NCI-H1105 (cell line): ENCODE measurements around the gene COL11A2.

ENCODE experiments used
- DNase-seq: peaks from one replicate; lab custom pipeline; 2025; lab: John Stamatoyannopoulos, UW

COL11A2 gene

DNA sequence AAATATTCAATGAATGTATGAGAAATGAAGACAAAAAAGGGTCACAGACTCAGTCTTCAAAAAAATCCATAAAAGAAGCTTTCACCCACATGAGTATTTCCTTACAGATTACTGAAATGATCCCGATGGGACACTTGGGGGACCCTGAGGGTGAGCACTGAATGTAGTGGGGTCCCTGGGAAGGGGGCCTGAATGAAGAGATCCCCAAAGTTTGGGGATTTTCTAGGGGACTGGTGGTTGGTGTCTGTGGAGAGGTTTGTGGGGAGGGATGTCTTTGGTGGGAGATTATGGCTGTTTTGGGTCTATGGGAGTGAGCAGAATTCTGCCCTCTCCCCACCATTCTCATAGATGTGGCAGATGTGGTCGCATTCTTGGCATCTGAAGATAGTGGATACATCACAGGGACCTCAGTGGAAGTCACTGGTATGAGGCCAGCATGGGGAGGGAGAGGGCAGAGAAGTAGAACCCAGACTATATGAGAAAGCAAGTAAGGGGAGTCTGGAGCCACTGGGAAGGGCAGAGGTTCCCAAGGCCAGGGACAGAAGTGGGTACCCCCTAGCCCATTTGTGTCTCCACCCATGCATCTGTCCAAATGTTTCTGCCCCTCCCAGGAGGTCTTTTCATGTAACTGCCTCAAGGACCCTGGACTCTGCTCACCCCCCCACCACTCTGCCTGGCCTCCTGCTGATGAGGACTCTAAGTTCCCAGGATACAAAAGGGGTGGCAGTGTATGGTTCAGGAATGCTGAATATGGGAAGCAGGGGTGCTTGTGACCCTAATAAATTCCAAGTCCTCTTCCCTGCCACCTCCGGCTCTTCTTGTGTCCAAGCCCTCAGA lies 14.0 kb upstream of the COL11A2 start:
- DNase-seq: no peak

DNA sequence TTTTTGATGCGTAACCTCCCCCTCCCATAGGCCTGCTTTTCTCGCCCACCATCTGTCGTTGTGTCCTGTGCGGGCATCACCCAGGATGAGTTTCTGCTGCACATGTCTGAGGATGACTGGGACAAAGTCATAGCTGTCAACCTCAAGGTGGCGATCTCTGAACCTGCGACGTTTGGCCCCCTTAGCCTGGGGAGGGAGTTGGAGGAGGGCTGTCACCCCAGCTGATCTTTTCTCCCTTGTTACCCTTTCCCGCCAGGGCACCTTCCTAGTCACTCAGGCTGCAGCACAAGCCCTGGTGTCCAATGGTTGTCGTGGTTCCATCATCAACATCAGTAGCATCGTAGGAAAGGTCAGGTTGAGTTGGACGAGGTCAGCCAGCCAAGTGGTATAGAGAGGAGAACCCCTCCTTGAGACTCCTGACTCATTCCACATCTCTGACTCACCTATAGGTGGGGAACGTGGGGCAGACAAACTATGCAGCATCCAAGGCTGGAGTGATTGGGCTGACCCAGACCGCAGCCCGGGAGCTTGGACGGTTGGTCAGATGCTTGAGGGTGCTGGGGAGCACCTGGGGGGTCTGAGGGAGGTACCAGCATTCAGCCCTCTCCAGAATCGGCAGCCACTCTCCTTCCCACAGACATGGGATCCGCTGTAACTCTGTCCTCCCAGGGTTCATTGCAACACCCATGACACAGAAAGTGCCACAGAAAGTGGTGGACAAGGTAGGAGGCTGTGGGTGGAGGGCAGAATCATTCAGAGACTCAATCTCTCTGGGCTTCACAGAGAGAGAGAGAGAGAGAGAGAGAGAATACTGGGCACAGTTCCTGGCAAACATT lies 13.1 kb upstream of the COL11A2 start:
- no peak for DNase-seq

DNA sequence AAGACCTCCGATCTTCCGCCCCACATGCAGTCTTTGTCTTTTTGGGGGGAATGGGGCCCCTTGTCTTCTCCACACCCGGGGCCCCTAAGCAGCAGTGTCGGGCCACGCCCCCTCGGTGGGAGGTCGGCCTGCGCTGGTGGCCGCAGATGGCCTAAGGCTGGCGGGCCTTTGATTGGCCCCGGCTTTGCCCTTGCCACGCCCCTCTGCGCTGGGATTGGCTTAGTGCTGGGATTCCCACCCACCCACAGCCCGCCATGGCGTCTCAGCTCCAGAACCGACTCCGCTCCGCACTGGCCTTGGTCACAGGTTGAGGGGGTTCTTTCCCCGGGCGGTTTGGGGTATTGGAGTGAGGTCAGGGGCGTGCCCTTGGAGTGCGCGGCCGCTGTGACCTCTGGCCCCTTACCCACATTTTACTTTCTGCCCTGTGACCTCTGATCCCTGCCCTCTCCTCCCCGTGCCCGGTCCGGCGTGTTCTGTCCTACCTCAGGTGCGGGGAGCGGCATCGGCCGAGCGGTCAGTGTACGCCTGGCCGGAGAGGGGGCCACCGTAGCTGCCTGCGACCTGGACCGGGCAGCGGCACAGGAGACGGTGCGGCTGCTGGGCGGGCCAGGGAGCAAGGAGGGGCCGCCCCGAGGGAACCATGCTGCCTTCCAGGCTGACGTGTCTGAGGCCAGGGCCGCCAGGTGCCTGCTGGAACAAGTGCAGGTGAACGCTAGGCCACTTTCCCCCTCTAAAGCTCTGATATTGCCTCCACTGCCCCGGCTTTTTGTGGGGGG lies 12.3 kb upstream of the COL11A2 start, which contains the start of gene HSD17B8:
Gene HSD17B8, plus strand, starts transcription at position 241 of the 776 bp plus-strand sequence. Its CDS starts 14 bp downstream, at position 255.
- DNase-seq: peak; percentile 93

DNA sequence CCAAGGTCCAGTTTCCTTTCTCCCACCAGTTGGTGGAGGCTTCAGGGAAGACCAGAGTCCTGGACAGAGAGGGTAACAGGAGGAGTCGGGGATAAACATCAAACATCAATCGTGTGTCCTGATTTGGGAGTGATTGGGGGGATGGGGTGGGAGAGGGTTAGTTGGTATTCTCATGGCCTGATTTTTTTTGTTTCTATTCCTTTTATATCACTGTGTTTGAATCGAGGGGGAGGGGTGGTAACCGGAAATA lies 11.8 kb upstream of the COL11A2 start:
- DNase-seq: no peak

DNA sequence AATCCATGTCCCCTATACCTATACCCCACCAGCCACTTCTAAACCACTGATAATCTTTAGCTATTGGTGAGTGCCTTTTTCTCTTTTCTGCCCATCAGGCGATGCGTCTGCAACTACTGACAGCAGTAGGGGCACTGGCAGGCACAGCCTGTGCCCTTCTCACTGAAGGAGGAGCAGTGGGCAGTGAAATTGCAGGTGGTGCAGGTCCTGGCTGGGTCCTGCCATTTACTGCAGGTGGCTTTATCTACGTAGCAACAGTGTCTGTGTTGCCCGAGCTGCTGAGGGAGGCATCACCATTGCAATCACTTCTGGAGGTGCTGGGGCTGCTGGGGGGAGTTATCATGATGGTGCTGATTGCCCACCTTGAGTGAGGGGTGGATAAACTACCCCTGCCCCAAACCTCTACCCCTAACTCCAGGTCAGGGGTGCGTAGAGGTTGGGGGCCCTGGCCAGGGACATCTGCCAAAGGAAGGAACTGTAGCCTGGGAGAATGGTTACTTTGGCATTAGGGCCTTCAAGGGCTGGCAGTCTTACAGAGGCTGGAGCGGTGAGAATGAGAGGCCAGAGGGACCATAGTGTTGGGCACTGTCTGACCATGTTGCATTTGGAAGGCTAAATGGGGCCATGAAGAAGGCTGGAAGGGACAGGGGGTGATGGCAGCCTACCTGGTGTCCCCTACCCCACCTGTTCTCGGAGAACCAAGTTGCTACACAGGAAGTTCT lies 11.3 kb upstream of the COL11A2 start:
- DNase-seq: no peak

DNA sequence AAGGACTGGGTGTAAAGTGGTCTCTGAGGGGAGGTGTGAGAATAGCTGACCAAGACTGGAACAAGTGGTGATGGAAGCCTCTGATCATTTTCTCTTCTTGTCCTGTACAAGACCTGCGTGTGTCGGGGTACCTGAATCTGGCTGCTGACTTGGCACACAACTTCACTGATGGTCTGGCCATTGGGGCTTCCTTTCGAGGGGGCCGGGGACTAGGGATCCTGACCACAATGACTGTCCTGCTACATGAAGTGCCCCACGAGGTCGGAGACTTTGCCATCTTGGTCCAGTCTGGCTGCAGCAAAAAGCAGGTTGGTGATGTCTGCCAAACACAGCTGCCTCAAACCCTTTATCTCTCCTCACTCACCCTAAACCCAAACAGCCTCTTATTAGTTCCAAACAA lies 10.5 kb upstream of the COL11A2 start:
- DNase-seq: no peak

DNA sequence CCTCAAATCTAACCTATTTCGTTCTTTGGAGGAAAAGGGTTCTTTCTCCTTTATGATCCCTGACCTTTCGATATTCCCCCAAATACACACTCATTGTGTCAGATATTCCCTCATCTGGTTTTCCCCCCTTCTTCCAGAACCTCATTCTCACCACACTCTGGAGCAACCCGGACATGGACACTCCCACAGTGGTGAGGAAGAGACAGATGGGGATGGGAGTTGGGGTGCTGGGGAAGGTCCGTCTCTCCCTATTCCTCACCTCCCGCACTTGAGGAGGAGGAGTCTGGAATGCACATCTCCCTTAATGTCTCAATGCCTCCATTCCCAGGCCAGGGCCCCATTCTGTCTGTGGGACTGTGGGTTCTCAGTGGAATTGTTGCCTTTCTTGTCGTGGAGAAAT lies 9.7 kb upstream of the COL11A2 start:
- no peak for DNase-seq

DNA sequence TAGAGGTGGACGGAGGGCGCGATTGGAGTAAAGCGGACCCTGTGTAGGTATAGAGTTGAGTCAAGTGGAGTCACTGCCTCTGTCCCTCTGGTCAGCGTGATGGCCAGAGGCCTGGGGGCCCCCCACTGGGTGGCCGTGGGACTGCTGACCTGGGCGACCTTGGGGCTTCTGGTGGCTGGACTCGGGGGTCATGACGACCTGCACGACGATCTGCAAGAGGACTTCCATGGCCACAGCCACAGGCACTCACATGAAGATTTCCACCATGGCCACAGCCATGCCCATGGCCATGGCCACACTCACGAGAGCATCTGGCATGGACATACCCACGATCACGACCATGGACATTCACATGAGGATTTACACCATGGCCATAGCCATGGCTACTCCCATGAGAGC lies 8.9 kb upstream of the COL11A2 start:
- DNase-seq: no peak

DNA sequence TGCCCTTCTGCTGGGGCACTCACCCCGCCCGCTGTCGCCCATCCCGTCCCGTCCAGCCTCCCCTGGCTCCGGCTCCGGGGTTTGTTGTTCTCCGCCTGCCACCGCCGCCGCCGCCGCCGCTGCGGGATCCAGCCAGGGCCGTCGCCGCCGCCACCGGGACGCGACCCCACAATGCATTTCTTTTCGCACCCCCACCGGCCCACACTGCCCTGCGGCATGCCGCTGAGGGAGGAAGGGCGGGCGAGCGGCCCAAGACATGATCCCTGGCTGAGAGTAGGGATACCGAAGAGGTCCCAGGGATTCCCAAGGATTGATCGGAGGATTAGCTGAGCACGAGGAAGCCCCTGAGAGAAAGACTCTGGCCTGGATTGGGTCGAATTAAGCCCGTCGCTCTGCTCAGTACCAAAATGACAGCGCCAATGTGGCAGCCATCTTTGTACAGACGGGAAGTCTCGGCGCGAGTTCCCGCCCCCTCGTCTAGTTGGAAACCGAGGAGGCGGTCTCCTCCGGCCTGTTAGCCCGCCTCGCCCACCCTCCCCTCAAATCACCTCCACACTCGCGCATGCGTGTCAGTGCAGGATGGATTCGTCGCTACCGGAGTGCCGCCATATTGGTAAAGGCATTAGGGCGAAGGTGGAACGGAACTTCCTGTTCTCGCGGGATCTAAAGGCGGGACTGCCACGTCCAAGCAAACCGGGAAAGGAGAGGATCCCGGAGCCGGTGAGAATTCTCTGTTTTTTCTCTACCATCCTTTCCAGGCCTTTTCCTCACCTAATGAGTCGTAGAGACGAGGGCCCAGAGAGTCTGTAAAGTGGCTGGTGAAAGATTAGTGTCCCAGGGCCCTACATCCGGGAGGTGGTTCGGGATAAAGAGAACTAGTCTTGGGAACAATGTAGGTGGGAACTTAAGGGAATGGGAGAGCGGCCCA lies 8.2 kb upstream of the COL11A2 start, which contains the start of the genes RXRB and SLC39A7:
Gene RXRB, minus strand, starts transcription at position 447 of the 928 bp plus-strand sequence. Its CDS starts 189 bp downstream, at position 258.
Gene SLC39A7, plus strand, starts transcription at position 649 of the 928 bp plus-strand sequence. CDS start 379 bp downstream, outside the sequence.
- peak; percentile 99 for DNase-seq

DNA sequence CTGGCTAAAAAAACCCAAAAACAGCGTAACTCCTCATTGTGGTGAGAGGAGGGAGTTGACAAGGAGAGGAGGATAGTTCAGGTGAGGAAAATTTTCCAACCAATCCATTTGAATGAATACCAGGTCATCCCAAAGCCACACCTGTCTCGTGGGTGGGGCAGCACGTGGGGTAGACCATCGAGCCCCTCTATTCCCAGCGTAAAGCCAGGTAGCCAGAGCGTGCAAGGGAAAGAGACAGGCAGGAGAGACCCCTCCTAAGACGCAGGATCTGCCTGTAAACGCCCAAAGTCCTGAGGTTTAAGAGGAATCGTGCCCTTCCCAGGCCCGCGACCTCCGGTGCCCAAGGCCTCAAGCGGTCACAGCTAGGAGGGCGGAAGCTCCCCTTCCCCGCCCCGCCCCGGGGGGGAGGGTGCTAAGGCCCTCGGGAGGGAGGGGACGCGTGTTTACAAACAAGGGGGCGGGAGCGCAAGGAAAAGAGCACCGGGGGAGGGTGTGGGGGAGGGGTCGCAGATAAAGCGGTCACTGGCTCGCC lies 7.5 kb upstream of the COL11A2 start:
- peak; percentile 70 for DNase-seq

DNA sequence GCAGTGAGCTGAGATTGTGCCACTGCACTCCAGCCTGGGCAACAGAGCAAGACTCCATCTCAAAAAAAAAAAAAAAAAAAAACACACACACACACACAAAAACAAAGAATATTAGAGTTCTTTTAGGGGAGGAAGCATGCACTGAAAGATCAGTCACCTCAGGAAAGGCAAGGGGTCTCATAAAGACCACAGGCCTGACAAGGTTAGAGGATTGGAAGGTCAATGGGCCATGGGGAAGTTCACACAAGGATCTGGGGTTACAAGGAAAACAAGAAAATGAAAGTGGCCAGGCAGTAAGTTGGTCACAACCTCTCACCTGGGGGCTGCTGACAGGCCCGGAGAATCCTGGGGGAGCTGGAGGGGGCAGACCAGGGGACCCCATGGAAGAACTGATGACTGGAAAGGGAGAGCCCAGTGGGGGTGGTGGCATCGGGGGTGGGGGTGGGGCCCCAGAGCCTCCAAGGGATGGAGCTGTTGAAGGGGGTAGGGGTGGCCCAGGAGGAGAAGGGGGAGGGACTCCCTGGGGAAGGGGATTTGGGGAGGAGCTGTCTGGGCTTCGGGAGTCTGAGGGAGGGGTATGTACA lies 6.7 kb upstream of the COL11A2 start:
- no peak for DNase-seq

DNA sequence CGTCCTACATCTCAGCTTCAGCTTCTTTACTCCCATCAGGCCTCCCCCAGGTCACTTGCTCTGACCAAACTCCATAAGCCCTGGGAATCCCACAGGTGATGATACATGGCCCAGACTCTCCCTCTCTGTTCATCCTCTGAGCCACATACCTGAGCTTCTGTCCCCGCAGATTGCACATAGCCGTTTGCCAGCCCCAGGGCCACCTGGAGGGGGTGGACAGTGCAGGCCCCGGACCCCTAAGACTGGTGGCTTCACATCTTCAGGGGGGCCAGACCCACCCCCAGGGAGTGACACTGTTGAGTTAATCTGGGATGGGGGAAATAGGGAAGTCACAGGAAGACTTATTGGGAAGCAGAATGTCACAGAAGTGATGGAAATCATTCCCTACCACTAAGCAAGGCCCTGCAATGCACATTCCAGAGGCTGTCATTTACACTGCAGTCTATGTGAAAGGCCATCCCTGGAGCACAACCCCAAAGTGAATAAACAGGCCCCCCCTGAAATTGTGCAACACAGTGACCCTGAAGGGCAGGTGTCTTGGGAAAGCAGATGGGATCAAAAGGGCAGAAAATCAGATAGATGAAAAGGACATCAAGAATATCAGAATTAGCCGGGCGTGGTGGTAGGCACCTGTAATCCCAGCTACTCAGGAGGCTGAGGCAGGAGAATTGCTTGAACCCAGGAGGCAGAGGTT lies 6.0 kb upstream of the COL11A2 start:
- no peak for DNase-seq

DNA sequence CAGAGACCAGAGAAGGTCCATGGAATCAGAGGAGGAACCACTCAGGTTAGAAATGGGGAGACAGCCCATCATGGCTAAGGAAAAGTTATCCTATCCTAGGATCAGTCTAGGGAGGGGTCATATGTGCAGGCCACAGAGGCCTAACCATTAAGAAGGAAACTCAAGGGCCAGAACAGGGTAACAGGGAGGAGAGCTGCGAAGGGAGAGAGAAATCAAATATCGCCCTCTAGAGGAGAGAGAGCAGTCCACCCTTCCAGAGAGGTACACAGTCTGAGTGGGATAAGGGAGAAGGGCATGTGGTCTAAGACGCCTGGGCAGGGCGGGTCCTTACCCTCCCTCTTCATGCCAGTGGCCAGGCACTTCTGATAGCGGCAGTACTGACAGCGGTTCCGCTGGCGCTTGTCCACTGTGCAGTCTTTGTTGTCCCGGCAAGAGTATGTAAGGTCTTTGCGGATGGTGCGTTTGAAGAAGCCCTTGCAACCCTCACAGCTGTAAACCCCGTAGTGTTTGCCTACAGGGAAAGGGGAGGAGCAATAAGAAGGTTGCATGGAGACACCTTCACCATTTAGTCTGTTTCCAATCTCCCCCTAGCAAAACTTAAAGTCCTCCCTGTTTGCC lies 5.3 kb upstream of the COL11A2 start:
- DNase-seq: no peak

DNA sequence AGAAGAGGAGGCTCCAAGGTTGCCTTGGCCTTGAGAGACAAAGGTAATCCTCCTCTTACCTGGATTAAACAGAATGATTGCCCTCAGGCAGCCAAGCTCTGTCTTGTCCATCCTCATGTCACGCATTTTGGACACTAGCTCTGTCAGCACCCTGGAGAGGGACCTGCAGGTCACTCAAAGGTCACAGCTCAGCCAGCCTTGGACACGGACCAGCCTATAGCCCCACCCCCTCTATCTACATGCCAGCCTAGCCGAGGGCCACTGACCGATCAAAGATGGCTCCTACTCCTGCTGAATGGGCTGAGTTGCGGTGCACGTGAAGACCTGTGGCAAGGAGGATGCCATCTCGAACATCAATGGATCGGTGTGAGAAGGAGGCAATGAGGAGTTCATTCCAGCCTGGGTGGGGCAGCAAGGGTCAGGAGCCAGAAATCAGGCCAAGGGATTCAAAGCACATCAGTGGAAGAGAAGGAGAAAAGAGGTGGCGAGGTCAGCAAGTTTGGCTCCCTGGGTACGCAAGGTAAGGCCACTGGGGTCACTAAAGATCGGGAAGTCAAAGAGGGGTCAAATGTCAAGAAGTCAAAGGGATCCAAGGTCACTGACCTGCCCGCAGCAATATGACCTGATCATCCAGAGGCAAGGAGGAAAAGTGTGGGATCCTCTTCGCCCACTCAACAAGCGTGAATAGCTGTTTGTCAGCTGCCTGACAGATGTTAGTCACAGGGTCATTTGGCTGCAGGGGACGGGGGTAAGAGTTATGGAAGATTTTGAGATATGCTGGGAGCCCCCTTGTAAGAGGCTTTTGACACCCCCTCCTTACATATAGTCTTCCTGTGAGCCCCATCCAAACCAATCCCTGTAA lies 3.3 kb upstream of the COL11A2 start:
- no peak for DNase-seq

DNA sequence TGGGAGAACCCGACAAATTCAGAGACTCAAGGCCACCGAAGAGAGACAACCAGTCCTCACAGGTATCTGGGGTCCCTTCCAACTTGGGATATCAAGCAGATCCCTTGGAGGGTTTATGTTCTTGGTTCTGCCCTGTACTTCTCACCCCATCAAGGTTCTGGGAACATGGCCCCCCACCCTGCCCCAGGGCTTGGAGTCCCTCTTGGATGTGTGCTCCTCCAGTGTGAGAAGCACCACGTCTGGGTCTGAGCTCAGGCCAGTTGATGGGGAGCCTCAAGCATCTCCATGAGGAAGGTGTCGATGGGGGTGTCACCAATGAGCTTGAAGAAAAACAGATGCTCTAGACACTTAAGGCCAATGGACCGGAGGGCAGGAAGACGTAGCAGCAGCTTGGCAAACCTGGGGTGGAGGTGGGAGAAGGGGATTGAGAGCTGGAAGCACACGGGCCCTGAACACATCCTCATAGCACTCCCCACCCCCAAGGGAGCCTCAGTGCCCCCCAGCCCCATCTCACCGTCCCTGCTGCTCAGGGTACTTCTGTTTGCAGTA lies 2.2 kb upstream of the COL11A2 start:
- DNase-seq: no peak

DNA sequence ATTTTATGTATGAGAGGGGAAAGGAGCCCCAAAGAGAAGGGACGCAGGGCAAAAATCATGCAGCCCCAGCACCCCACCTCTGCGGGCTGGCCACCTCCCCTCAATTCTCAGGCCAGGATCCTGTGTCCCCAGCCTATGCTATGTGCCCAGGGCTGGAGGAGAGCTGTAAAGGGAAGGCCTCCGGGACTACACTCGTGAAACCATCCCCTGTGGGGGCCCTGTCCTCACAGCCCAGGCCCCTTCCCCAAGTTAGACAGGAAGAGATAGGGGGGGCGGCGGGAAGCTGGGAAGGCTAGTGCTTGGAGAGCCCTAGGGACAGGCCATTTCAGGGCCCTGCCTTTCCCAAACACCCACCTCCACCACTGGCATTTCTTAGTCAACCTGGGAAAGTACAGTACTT lies 1.4 kb upstream of the COL11A2 start:
- no peak for DNase-seq
